ENCODE results near the gene CAST.
"Not testable (repeated sequence)": the region's sequence is repeated elsewhere in the genome, so short reads cannot be mapped to it uniquely, and the experiment has no call there.

CAST gene

DNA sequence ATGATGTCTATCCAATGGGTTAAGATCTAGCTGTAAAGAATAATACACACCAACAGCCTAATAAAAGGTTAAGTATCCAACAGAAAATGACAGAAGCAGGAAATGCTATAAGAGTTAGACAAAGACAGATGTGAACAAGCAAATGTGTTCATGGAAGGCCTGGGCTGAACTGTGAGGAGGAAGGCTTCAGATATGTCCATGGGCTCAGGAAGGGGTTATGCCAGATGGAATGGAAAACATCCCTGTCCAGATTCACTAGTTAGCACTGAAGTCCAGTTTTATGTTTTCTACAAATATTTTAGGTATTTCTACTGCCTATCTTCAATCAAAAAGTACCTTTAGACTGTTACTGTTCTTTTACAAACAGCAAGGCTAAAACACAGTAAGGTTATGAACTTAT lies 118.5 kb downstream of the CAST start:
- DNase-seq (ENCODE audit: low spot score) = no peak

DNA sequence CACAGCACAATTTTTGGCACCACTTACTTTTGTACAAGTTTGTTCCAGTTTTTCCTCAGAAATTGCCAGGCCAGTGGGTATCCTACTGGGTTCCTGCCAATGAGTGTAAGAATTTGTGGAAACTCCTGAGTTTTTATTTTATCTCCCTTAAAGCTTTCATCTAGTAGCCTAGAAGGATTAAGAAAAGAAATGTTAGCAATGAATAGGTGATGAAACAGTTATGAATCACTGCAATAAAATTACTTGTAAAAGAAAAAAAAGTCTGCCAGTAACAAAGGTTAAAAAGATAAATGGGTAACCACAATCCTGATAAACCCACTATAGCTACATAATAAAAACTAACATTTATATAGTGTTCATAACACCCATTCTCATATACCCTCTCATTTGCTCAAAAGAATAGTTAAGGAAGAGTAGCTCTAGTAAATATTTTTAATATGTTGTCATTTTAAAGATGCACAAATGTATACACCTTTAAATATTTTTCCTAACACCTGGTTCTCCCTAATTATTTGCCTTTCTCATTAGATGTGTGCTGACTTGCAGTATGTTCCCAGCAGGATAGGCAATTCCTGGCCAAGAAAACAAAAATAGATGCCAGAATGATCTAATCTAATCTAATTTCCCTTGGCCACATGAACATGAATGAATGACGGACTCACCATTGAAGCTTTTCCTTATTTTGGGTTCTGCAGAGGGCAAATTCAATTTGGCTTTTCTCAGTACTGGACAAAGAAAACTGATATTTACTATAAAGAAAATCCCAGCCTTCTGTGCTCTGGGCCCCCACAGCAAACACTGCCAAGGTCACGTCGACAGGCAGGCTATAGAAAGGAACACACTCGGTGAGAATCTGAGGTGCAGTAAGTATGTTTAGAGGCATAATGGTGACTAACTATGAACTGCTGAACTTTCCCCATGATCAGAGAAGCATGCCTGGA lies 119.1 kb downstream of the CAST start:
- no peak for DNase-seq (ENCODE audit: low spot score)

DNA sequence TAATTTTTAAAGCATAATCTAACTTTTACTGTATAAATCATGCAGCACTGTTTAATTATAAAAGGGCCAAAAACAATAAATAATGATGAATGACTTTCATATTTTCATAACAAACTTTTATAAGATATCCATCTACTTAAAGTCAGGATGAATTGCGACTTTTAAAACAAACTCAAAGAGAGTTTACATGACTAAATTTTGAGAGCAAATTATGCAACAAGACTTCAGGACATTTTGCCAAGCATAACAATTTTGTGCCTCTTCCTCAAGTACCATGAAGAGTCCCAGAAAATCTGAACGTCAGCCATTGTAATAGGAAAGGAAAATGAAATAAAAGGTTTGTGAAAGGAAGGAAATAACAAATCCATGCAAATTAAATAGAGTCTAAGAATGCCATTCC lies 121.2 kb downstream of the CAST start:
- no peak for DNase-seq (ENCODE audit: low spot score)

DNA sequence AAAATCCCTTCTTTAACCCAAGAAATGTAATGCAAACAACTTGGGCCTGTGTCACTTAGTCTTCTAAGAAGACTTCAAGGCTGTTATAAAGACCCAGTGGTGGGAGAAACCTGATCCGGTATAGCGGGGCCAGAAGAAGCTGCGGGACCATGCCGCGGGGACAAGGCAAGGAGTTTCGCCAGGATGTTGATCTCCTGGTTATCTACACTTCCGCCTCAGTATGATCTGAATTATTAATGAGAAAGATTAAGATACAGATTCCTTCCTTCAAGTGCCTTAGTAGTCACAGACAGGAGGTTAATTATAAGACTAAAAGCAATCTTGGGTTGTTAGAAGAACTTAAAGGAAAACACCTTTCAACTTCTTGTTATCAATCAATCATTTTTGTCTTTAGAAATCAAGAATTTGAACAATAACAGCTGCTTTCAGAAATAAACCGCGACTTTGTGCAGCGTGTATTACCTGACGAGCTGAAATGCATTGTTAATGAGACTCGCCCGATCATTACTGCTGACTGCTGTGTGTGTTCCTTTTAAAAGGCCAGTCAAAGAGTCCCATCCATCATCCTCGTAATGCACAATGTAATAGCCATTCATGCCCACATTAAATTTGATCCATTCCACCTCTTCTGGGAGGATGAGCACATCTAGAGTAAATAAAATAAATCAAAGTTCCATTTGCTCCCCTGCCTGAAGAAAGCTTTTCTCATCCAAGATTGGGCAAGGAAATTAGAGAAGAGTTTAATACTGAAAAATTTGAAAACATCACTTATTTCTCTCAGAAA lies 123.3 kb downstream of the CAST start:
- DNase-seq (ENCODE audit: low spot score) = no peak

DNA sequence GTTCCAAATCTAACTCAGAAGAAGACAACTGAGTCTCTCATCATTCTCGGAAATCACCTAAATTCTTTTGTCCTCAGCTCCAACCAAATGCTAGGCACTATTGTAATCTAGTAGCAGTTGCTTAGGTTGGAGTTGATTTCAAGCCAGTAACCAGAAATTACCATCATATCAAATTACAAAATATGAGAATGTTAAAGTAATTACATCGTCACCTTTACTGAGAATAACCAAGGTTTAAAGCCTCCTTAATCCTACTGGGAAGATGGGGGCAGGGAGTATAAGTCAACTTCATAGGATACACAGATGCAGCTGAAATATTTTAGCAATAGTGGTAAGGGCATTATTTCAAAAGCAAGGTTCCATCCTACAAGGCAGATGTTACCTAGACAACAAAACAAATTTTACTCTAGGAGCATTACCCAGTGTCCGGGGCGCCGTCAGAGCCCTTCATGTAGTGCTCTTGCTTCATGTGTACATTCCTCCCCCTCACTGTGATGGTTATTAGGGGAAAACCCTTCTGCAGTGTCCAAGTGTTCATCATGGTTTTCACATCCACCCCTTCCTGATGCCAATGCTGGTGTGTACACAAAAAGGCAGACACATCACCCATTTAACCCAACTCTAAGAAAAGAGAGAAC lies 126.1 kb downstream of the CAST start:
- DNase-seq (ENCODE audit: low spot score) = no peak

DNA sequence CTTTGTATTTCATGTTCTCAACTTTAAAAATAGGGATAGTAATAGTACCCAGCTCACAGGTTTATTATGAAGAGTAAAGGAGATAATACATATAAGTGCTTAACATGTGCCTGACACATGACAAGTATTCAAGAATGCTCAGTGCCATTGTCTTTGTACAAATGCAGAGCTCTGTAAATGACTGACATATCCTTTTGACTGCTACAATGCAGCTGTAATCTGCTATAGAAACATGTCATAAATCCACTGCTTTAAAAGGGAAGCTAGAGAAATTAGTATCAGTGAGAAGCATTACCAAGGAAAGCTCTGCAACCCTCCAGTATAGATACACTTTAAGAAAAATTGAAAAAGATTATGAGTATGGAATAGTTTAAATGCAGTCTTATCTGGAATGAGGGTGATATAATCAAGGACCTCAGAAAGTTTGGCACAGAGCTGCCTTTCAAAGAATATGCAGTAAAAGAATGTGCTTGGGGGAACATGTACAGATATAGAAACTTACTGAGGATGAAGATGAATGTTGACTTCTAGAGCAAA lies 127.7 kb downstream of the CAST start:
- no peak for DNase-seq (ENCODE audit: low spot score)

DNA sequence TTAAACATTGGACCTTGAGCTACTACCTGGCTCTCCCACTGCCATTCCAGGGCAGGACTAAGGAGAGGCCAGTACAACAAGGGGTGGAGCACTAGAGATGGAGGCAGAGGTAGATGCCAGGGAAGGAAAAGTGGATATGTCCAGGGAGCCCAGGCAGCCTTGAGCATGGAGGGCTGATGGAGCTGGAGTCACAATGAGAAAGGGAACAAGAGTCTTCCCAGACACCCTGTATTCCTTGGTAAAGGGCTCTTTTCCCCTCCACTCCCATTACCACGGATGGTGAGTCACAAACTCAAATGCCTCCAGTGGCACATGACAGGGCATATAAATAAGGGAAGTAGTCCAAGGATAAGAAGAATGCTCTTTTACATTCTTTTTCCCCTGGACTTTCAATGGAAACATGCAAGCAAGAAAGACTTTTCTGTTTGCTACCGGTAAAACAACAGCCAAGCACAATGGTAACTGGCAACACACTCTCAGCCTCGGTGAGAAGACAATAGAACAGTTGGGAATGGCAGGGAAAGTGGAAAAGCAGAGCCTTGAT lies 128.9 kb downstream of the CAST start:
- DNase-seq (ENCODE audit: low spot score) = no peak

DNA sequence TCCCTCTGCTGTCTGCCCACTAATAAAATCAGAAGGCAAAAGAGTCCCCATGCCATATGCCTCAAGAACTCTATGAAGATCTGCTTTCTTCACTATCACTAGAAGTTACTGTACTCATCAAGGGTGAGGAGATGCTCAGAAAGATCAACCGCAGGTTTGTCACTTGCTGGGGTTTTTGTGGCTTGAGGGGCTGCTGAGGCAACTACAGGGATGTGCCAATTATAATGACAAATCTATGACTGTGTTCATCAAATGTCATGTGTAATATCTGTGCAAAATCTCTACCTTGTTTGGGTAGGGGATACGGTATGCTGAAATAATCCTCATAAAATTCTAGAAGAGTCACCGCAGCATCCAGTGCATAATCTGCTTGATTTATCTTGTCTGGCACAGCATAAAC lies 132.6 kb downstream of the CAST start:
- no peak for DNase-seq (ENCODE audit: low spot score)

DNA sequence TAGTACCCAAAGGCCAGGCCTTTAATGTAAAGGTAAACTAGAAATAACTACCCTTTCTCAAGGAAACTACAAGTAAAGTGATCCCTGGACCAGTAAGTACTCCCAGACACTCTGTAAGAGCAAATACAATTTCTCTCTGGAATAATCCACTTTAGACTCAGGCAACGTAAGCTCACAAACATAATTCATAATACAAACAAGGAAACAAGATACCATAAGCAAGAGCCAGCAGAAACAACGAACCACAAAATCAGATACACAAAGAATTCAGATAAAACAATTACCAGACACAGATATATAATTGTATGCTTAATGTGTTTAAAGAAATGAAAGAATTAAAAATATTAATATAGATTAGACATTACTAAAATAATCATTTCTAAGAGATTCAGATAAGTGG lies 133.4 kb downstream of the CAST start:
- no peak for DNase-seq (ENCODE audit: low spot score)

DNA sequence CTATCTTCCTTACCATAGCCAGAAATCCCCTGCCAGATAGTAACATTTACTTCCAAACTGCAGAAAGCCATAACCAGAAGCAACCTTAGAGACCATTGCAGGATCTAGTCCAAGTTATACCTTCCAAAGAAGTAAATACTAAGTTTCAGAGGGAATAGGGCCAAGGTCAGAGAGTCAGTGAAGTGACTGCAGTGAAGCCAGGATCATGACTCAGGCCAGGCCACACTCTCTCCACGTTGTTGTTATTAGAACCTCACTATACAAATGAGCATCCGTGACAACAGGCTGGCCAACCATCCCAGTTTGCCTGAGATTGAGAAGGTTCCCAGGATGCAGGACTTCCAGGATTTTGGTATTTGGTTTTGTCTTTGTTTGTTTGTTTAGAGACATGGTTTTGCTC lies 134.3 kb downstream of the CAST start:
- no peak for DNase-seq (ENCODE audit: low spot score)

DNA sequence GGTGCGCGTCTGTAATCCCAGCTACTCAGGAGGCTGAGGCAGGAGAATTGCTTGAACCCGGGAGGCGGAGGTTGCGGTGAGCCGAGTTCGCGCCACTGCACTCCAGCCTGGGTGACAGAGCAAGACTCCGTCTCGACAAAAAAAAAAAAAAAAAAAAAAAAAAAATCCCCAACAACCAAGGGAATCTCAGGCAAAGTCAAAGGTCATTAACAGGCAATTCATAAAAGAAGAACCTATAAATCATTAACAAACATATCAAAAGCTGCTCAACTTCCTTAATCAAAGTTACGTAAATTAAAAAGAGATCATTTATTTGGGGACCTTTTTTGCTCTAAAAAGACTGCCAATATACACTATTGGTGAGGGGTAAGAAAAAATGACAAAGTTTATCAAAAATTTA lies 139.5 kb downstream of the CAST start:
- DNase-seq (ENCODE audit: low spot score) = not testable (repeated sequence)

DNA sequence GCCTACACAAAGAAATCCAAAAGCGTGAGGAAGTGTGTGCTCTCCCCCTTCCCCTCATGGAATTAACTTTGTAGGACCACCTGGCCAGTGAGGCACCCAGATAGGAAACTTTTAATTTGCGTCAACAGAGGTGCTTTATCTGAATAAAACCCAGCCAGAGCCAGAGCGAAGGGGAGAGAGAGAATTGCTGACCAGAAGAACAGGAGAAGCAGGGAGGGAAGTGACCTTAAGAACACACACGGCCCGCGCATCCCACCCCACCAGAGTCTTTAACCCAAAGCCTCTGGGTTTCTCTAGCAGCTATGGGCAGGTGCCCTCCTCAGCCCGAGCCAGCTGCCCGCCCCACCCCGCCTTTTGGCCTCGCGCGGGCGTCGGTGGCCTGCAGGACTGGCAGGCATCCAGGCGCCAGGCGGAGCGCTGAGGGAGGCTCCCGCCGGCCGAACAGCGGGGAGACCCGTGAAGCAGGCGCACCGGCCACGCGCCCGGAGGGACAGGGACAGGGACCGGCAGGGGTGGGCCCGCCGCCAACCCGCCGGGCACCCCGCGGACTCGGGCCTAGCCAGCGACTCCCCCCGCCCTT lies 145.0 kb downstream of the CAST start:
- peak; percentile 84 for DNase-seq (ENCODE audit: low spot score)

DNA sequence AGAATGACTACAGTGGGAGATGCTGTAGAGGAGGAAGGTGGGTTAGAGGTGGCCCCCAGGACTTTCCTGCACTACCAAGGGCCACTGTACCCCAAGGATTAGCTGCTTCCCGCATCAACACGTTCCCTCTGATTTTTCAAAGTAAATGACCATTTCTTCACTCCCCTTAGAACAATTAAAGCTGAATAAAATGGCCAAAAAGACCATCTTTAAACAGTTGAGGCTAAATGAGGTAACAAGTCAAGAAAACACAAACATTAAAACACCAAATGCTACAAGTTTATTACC lies 146.3 kb downstream of the CAST start:
- DNase-seq (ENCODE audit: low spot score) = no peak

DNA sequence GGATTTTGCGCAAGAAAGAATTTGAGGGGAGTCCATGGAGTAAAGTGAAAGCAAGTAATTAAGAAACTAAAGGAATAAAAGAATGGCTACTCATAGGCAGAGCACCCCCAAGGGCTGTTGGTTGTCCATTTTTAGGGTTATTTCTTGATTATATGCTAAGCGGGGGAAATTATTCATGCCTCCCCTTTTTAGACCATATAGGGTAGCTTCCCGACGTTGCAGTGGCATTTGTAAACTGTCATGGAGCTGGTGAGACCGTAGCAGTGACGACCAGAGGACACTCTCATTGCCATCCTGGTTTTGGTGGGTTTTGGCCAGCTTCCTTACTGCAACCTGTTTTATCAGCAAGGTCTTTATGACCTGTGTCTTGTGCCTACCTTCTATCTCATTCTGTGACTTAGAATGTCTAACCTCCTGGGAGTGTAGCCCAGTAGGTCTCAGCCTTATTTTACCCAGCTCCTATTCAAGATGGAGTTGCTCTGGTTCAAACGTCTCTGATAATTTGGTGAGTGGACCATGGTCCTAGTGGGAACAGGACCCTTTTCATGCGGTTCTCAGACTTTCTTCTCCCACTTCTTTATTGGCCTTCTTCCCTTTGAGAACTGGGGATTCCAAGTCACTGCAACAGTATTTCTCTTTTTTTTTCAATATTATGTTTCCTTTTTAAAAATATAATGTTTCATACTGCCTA lies 146.8 kb downstream of the CAST start:
- no peak for DNase-seq (ENCODE audit: low spot score)

DNA sequence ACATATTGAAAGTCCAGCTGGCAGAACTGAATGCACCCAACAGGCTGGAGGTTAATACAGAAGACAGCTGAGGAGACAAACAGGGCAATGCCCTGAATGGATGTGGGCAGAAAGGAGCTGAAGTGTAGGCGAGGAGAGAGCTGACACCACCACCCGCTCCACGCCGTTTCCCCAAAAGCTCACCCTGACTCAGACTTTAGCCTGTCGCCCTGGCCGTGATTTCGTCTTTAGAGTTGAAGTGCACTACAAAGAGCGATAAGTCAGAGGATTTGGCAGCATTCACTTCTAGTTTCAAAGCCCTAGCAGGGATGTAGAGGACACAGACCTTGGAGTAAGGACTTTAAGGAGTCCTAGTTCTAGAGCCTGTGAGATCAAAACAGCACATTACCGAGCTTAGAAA lies 147.7 kb downstream of the CAST start:
- DNase-seq (ENCODE audit: low spot score) = no peak

DNA sequence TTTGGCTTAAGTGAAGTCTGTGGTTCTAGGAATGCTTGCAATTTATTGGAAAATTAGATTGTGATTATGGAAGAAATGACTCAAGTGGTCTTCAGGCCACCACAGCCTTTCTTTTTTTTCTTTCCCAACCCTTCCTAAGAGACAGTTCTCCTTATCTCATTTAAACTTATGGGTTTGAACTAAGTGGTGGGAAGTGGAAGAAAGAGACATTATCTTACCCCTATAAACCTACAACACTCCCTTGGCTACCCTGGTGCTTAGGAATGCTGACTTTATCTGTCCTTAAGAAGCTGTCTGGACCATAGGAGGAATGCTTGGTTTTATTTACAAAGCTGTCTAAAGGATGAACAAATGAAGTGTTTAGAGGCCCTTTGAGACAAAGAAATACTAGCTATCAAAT lies 150.7 kb downstream of the CAST start:
- no peak for DNase-seq (ENCODE audit: low spot score)

DNA sequence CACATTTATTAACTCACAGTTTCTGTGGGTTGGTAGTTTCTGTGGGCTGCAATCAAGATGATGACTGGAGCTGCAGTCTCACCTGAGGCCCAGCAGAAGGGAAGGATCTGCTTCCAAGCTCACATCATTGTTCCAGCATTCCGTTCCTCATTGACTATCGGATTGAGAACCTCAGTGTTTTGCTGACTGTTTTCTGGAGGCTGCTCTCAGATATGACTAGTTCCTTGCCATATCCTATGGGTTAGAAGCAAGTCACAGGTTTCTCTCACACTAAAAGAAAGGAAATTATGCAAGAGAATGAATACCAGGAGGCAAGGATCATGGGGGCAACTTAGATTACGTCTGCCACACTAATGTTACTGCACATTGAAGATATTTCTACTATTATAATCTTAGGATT lies 151.9 kb downstream of the CAST start:
- no peak for DNase-seq (ENCODE audit: low spot score)

DNA sequence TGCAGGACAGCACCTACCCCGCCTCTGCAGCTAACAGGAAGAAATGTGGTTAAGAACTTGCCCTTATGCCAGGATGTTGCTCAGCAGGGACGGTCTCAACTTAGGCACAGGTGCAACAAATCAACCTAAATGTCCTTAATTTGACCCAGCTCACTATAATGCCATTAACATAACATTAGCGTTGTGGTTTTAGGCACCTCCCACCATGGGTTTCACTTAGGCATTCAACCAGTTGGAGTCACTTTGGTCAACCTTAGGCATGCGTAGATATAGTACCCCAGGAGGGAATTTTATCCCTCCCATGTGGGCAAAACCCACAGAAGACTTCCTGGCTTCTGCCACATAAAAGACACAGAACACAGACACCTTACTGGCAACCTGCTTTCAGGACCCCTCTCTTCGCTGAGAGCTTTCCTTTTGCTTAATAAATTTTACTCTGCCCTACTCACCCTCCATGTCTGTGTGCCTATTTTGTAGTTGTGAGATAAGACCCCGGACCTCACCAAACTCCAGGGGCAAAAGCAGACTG lies 154.3 kb downstream of the CAST start:
- DNase-seq (ENCODE audit: low spot score) = no peak

DNA sequence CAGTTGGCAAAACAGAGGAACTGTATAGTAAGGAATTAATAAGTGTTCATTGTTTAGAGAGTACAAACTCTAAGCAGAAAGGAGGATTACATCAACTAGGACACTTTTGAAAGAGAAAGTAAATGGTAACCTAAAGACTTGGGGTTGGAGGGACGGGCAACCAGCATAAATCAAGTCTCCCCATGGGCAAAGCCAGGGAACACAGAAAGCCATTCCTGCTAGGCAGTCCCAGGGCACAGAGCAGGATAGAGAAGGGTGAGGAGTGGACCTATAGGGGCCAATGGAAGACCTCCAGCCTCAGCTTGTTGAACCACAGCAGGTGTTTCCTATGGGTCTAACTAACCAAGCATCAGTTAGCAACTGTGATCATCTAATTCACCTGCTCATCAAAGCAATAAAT lies 154.8 kb downstream of the CAST start:
- DNase-seq (ENCODE audit: low spot score) = no peak

DNA sequence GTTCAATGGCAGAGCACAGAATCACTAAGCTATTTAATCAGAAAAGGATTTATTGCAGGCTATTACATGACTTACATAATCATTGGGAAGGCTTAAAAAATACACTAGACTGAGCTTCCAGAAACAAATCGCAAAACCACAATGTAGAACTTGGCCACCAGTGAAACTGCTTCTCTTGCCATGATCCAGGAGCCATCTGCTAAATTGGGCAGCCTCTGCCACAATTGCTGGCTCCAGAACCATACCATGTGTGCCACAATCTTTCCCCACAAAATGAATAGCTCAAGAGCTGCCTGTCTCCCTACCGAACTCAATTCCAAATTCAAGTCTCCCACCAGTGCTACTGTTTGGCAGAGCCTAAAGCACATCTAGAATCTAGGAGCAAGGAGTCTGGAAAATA lies 155.3 kb downstream of the CAST start:
- DNase-seq (ENCODE audit: low spot score) = no peak

DNA sequence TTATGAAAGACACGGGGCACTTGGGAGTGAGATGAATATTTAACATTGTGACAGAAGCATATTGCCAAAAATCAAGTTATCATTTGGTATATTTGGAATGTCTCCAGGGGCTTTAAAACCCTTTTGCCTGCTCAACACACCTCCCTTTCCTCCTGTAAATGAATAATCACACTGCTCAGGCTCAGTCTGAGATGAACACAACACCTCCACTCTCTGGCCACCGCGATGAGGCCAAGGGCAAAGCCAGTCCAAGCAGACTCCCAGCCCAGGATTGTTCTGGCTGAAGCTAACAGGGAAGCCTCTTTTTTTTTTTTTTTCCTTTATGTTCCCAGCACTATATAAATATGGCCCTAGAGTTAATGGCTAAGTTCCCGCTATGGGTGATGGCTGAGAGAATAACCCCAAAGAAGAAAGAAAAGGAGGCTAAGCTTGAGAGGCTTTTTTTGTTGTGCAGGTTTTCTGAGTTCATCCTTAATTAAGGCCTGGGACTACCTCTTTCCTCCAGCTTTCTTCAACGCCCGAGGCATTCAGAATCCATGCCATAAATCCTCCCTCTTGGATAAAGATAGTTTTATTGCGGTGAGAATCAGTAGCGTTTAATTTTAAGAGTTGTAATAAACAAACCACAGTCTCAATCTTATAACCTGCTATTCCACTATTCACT lies 156.1 kb downstream of the CAST start:
- no peak for DNase-seq (ENCODE audit: low spot score)

All from globus pallidus (tissue), 1 donor.